GM10248 (cell line): ENCODE data around the gene CAMK1D.
A peak's percentile ranks its signal among the peaks of the same experiment; 100 is the strongest.

Experiments used
- CTCF ChIA-PET: fragments of 300-600 bp; sonication (Branson Sonifier 250); formaldehyde crosslinking; extraction: SDS; loops from one replicate; lab custom pipeline; 2021; ENCODE audit warnings: antibody characterized with exemption; lab: Yijun Ruan, JAX
- POLR2A ChIA-PET: fragments of 350-650 bp; sonication (Branson Sonifier 250); formaldehyde crosslinking; extraction: SDS; loops from one replicate; lab custom pipeline; 2020; ENCODE audit warnings: antibody characterized with exemption; lab: Yijun Ruan, JAX
- DNase-seq: peaks from one replicate; pipeline ENCODE4 v3.0.0; 2012; ENCODE audit errors: extremely low spot score
- CTCF ChIP-seq: IDR thresholded peaks from 2 replicates; pipeline ENCODE4 v1.5.1; 2012; ENCODE audit warnings: mild to moderate bottlenecking, low read depth; ENCODE audit errors: extremely low read depth, missing control alignments, control extremely low read depth

The CAMK1D gene

DNA sequence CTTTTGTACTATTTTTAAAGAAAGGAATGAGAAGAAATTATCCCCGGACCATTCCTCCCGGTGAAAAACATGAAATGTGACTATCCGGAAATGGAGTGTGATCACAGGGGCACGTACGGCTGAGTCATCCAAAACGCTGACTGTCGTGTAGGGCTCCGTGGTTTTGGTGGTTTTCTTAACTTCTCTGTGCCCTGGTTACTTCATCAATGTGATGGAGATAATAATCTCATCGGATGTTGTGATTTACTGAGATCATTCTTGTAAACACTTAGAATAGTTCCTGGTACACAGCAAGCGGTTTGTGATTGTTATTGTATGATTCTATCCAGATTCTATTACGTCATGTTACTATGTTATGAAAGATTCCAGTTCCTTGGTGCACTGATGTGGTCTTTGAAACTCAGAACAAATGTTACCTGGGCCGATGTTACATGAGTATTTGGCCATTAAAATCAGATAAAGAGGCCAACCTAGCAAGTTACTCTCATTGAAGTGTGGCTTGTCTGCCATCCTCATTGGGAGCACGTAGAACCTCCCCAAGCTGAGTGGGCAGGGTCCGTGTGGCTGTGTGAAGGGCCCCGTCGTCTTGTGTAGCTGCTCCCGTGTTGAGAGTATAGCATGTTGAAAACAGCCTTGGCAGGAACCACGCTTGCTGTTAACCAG lies 99.5 kb downstream of the CAMK1D start:
- POLR2A ChIA-PET, result no interaction called here
- peak; percentile 68 for DNase-seq

DNA sequence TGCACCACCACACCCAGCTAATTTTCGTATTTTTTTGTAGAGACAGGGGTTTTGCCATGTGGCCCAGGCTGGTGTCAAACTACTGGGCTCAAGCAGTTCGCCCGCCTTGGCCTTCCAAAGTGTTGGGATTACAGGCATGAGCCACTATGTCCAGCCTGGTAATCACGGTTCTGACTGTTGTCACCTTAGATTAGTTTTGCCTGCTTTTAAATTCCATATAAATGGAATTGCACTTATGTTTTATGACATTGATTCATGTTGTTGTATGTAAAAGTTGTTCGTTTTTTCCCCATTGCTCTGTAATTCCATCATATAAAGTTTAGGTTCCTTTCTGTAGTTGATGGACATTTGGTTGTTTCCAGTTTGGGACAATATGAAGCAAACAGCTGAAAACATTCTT lies 106.0 kb downstream of the CAMK1D start:
- no peak for DNase-seq
- no peak for TF ChIP-seq CTCF
- POLR2A ChIA-PET, result no interaction called here
- CTCF ChIA-PET, result no interaction called here

More for the DNA sequence above, 99.5 kb downstream of the CAMK1D start:
- CTCF ChIA-PET, result interaction anchor here (0.7 to 2.2 kb wide), 3 partner anchors 11 to 208 kb away, joined by 3 to 6 read pairs (median 3); no protein-coding TSS in a partner anchor
- TF ChIP-seq CTCF, result no peak

DNA sequence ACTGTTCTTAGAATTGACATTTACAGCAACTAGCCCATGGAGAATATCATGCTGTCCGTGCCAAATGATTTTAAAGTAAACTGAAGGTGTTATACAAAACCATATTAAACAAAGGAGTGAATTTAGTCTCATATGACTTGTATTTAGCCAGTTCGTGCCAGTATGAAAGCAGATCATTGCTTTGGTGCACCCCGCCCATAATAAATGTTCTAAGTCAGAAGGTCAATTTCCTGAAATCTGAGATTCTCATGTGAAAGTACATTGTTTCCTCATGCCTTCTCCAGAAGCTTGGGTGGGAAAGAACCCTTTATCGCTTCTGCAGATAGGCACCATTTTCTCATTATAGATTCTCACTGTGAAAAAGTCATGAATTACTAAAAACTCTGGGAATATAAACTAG lies 106.4 kb downstream of the CAMK1D start:
- CTCF ChIA-PET, result no interaction called here
- POLR2A ChIA-PET, result no interaction called here
- TF ChIP-seq CTCF, result no peak
- no peak for DNase-seq

GRCh38 chr10:12459340-12459739 lies 110.0 kb downstream of the CAMK1D start:
- TF ChIP-seq CTCF, result no peak
- DNase-seq, result no peak
- POLR2A ChIA-PET, result no interaction called here
- CTCF ChIA-PET, result interaction anchor here (0.6 to 2.4 kb wide), 6 partner anchors 9 to 58 kb away, joined by 3 to 8 read pairs (median 4); no protein-coding TSS in a partner anchor

GRCh38 chr10:12459762-12460161 lies 110.4 kb downstream of the CAMK1D start:
- no peak for TF ChIP-seq CTCF
- POLR2A ChIA-PET, result no interaction called here
- CTCF ChIA-PET, result interaction anchor here (0.6 to 2.4 kb wide), 6 partner anchors 9 to 59 kb away, joined by 3 to 8 read pairs (median 4); no protein-coding TSS in a partner anchor
- DNase-seq, result no peak

DNA sequence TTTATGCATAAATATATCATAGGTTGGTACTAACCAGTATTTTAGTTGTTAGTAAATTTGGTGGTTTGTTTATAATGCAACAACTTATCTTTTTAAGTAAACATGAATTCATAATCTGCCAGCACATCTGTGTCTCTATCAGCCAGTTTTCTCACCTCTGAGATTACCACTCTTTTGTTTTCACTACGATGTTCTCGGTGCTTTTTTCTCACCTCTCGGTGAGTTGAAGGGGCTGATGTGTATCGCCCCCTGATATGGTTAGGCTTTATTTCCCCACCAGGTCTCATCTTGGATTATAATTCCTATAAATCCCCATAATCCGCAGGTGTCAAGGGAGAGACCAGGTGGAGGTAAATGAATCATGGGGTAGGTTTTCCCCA lies 114.1 kb downstream of the CAMK1D start:
- ChIA-PET POLR2A (interaction anchor here (0.7 kb wide), 1 partner anchor 75 kb away, joined by 5 read pairs; no protein-coding TSS in a partner anchor), CTCF (interaction anchor here (1.2 to 1.8 kb wide), 3 partner anchors 17 to 199 kb away, joined by 3 to 5 read pairs (median 3); no protein-coding TSS in a partner anchor)
- DNase-seq, result peak; percentile 28
- TF ChIP-seq CTCF, result no peak
